Measurements from ENCODE around the gene CCR6.
"Not testable (repeated sequence)": the region's sequence is repeated elsewhere in the genome, so short reads cannot be mapped to it uniquely, and the experiment has no call there.

CCR6 gene

DNA sequence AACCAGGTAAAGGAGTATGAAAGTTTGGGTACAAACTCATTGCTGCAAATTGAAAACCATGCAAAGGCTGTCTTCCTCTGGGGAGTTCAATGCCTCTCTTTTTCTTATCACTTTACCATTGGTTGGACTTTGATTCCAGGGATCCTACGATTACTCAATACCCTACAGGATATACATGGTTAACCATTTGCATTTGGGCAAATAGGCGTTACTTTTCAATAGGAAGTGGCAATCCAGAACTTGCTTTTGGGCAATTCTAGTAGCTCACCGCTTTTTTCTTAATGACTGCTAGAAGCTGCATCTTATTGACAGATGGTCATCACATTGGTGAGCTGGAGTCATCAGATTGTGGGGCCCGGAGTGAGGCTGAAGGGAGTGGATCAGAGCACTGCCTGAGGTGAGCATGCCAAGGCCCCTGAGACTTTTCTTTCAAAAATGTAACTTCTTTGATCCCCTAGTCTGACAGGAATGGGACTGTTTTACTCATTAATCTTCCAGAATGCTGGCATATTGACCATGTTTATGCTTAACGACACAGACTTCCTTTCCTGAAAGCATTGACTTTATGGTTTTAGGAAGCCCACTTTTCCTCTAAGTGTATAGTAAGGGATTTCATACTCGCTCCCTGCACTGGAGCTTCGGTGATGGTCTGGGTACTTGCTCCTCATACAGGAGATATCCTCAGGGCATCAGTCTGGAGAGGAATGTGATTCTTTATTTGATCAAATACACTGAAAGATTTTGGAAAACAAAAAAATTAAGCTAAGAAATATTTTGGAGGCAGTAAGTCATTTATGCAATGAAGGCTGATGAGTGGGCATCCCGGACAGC is at the start of gene CCR6:
Gene CCR6 (plus strand): TSS at position 270 of the 831 bp plus-strand sequence. CDS start 13,039 bp downstream, outside the sequence.
- no peak for DNase-seq

DNA sequence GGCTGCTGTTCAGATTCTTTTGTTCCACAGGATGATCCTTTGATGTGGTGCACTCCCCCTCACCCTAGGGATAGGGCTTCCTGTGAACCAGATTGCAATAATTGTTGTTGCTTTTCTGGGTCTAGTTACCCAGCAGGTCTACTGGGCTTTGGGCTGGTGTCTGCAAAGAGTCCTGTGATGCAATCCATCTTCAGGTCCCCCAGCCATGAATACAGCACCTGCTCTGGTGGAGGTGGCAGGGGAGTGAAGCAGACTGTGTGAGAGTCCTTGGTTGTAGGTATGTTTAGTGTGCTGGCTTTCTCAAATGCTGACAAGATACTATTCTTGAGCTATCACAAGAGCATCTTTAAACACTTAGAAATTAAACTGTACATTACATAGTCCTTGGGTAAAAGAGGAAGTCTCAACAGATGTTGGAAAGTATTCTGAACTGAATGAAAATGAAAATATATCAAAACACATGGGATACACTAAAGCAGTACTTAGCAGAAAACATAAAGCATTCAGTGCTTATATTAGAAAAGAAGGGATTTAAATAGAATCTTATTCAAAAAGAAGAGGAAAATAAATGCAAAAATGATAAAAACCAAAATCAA is 49.1 kb upstream of the CCR6 start:
- DNase-seq: no peak

DNA sequence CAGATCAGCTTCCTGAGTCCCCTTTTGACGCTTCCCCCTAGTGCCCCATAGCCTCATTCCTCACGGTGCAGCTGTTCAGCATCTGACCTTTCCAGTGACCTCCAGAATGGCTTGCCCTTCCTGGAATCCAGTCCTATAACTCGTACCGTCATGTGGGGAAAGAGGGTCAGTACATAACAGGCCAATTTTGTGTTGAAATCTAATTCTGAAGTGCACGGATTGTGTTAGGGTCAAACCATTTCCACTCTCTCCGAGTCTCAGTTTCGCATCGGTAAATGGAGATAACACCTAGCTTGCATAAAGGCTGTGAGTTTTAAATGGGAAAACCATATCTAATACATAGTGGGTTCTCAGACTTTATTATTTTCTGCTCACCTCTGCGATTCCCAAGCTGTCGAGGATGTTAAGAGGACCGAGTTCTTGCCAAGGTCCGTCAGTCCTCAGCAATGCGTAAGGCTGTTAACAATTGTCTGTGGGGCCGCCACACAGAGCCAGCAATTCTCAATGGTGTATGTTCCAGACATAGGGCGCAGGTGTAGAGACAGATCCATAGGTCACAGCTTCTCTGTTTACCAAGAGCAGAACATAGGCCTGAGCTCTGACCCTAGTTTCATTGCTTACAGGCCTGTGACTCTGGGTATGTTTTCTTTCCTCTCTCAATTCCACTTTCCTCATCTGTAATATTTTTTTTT is 45.5 kb upstream of the CCR6 start:
- DNase-seq: no peak

DNA sequence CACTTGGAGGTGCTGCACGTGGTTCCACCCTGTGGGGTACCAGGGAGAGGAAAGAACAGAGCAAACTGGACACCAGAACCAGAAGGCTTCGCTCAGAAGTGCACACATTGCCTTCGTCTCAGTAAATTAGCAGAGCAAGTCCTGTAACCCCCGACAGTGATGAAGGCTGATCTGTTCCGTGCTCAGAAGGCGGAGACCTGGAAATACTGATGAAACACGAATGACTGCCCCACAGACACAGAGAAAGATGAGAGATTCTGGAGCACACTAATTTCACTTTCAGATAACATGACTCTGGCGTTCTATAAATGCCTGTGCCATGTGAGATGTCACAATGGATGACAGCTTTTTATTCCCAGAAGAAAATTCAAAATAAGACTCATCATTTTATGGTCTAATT is 44.2 kb upstream of the CCR6 start:
- DNase-seq: no peak

DNA sequence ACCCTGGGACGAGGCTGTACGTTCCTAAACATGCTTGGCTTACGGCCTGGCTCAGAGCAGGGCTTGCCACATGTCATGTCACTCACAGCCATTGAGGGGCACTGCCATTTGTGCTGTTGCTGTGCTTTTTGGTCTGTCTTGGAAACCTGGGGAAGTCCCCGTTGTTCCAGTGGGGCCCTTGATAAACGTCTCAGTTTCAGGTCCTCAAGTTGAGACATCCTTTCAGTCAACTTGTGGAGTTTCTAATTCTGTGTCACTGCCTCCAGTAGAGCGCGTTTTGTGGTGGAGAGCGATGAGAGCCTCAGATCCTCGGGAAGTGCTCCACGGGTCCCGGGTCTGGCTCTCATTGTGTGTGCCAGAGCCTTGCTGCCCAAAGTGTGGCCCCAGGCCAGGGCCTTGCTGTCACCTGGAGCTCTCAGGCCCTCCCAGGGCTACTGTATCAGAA is 43.0 kb upstream of the CCR6 start:
- peak; percentile 60 to 62 for DNase-seq

DNA sequence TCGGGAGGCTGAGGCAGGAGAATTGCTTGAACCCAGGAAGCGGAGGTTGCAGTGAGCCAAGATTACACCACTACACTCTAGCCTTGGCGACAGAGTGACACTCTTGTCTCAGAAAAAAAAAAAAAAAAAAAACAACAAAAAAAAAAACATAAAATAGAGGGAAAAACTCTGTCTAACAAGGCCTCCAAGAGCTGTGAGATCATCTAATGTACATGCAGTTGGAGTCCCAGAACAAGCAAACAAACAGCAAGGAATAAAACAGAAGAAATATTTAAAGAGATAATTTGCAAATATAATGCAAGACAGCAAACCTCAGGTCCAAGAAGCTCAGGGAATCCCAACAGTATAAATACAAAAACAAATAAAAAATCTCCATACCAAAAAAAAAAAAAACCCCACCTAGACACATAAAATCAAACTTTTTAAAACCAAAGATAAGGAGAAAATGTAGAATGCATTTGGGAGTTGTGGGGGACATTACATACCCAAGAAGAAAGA is 35.0 kb upstream of the CCR6 start:
- no peak for DNase-seq

DNA sequence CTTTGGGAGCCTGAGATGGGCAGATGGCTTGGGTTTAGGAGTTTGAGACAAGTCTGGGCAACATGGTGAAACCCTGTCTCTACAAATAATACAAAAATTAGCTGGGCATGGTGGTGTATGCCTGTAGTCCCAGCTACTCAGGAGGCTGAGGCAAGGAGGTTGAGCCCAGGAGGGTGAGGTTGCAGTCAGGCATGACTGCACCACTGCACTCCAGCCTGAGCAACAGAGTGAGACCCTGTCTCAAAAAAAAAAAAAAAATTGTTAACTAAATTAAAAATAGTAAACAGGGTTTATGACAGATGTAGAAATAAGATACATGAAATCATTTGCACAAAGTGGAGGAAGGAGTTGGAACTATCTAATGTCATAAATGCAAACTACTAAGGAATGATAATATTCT is 34.2 kb upstream of the CCR6 start:
- DNase-seq: not testable (repeated sequence)

DNA sequence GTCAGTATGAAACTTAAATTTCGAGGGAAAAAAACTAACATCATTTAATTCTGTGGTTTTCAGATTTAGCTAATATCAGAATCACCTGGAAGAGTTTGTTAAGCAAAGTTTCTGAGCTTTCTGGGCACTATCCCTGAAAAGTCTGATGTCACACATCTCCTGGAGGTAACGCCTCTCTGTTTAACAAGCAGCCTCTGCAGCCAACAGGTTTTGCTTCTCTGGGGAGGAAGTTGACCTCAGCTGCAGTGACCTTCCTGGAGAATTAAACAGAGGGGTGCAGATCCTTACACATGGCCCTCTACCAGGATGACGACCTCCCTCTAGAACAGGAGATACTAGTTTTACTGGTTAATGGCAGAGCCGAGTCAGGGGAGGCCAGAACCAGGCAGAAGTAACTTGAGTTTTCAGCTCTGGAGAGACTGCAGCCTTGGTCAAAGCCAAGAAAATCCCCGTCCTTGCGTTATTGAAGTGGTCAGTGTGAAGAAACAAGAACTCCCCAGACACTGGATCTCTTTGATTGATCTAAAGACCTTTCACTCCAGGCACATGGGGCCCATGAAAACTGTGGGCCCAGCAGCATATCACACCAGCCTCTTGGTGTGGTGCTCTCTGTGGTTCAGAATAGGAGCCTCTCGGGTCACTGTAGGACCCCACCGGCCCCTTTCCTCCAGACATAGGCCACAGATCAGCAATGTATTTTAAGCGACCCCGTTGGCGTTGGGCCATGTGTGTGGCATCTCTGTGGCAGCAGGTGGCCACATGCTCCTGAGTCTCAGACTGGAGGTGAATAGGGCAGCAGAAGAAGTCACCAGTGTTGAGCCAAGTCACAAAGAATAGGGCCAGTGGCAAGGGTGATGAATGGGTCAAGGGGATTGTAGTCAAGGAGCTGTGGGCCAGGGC is 33.4 kb upstream of the CCR6 start:
- DNase-seq: no peak

DNA sequence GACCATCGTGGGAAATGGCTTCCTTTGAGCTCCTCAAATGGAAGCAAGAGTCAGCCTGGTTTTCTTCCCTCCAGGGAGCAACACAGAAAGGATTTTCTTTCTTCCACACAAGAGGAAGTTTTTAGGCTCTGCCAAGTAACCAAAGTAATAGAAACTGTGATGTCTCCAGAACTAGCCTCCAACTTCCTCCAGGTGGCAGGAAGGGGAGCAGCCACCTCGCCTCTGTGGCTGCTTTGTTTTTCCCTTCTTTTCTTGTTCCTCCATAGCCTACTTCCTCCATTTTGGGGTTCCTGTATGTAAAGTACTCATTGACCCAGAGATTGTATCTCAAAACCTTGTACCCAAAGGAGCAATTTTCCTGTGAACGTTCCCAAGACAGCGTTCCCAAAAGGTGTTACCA is 32.7 kb upstream of the CCR6 start:
- DNase-seq: no peak

DNA sequence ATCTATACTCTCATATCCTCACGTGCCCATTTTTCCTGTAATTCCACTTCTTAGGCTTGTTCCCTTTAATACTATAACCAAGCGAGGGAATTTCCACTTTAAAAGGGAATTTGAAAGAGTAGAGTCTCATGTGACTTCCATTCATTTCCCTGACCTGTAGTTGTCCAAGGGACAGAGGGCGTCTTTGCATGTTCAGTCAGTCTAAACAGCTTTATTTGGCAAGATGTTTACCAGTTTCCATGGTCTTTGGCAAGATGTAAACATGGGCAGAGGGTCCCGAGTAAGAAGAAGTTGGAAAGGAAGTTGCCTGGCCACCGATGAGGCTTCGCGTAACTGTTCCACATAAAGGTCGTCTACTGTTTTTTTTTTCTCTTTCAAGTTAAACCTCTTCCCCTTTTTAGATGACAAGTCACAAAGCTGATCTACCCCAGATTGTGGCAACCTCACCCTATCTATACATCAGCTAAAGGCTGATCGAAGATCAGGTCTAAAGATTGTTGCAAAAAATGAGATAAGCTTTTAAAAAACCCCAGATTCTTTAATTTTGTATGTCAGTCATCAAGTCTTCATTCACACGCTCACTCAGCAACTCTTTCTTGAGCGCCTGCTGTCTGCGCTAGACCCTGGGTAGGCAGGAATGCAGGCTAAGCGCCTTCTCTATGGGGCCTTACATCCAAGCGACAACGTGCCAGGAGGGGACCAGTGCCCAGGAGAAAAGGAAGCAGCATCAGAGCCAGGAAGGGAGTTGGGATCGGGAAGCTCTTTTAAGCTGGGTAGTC is 31.7 kb upstream of the CCR6 start:
- no peak for DNase-seq

DNA sequence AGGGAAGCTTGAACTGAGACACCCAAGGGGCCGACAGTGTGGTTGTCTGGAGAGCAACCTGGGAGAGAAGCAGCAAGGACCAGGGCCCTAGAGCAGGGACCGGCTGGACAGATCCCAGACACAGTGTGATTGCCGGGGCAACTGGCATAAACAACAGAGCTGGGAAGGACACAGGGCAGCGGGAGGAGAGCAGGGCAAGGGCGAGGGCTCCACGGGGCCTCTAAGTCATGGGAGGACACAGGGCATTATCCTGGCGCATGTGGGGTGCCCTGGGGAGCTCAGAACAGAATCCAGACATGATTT is 31.1 kb upstream of the CCR6 start:
- DNase-seq: no peak

DNA sequence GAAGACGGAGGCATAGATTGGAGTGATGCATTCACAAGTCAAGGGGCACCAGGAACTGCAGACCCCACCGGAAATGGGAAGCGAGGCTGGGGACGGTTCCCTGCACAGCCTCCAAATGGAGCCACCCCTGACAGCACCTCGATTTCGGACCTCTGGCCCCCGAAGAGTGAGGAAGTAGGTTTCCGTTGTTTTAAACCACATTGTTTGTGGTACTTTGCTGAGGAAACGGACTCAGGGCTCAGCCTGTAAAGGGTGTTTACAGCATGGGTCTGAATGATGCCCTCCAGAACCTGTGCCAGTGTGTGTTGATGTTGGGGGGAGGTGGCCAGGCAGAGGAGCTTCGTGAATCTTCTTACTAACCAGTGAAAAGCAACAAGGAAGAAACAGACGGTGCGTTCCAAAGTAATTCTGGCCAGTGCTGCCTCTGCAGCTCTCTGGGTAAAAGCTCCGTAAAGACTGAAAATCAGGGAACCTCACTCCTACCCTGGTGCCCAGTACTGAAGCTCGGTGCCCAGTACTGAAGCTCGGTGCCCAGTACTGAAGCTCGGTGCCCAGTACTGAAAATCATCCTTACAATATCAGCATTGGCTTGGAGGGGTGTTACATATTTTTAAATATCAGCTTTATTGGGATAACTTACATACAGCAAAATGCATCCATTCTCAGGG is 30.1 kb upstream of the CCR6 start:
- DNase-seq: no peak

DNA sequence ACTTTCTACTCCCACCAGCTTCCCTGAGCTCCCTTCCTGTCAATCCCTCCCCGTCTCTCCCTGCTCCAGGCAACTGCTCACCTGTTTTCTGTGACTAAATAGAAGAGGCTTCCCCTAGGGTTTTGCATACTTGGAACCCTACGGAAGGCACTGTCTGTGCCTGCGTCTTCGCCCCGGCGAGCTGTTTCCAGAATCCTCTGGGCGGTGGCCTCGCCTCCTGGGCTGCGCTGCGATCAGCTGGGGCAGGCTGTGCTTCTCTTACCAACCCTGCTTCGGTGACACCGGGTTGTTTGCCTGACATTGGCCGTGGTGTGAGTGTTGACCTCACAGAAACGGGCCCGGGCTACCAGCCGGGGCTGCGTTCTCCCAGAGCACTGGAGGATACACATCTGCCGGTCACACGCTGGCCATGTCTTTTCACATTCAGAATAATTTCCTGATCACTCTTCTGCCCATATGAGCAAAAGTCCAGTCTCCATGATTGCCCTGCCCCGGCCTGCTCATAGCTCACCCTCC is 29.4 kb upstream of the CCR6 start:
- DNase-seq: no peak

DNA sequence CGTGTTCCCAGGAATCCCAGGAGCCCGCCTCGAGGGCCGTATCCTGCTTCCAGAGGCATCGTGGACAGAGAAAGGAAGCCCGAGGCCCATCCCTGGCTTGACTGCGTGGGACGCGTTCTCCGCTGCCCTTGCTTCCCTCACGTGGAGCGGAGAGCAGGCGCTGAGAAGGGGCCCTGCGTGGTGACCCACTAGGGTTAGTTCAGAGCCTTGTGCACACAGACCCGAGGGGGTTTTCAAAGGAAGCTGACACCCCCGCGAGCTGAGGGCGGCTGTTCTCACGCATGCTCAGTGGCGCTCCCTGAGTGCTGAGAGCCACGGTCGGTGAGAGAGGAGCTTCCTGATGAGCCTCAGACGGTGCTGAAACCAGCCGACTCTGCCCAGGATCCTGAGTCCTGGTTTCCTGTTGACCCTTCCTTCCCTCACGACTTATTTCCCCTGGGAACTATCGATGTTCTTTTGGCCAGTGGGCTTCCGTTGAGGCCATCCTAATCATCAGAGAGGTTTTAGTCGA is 28.9 kb upstream of the CCR6 start:
- peak; percentile 75 to 82 for DNase-seq

DNA sequence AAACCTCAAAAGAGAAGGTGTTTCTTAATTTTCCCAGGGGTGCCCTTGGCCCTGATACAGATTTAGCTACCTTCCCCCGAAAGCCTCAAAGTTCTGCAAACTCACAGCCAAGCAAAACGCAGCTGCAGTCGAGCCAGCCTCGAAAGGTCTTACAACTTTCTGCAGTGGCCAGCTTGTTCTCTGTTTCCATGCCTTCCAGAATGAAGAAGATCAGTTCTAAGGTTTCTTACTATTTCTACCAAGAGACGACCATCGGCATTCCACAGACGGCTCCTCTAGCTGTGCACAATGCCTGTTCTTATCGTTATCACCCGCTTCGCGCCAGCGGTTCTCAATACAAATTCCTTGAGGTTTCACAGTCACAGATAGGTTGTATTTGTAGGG is 28.5 kb upstream of the CCR6 start:
- no peak for DNase-seq

DNA sequence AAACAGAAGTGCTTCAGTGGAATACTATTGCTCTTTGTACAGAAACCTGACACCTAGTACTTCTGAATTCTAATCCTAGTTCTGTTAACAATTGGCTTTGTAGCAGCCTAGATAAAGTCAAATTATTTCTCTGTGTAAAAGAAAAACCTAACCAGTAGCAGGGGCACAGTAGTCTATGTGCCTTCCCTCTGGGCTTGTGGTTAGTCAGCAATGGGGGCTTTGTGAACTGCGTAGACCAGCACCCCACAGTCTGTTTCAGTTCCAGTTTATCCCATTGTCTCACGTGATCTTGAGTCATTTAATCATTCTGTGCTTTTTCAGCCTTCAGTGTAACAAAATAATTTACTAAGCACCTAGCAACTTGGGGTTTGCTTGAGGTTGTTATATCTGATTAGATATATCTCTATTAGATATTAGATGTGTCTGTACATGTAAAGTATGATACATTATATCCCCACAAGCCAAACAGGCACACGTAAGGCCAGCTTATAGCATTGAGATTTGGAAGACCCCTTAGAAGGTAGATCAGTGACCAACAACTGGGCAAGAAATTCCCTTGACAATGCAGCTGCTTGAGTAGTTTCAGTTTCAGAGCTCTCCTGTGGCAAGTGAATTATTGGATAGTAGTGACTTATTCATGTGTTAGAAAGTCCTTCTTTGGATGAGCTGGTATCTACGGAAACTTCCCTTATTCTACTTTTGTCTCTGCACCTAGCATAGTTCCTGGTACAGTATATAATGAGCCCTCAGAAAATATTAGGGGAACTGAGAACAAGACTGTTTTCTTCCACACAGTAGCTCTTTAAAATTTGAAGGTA is 27.9 kb upstream of the CCR6 start:
- DNase-seq: no peak

DNA sequence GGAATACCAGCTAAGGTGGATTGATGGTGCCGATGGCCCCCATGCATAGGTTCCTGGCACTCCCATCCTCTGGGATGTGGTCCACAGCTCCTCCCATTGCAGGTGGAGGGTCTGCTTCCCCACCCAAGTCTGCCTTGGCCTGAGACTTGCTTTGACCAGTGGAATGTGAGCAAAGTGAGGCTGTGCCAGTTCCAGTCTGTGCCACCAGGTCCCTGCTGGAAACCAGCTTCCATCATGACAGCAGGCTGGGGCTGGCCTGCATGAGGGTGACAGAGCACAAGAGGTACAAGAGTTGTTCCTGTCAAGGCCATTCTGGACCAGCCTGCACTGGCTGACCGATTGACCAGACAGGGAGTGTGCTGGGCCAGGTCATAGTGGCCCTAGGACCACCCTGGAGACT is 27.0 kb upstream of the CCR6 start:
- no peak for DNase-seq

DNA sequence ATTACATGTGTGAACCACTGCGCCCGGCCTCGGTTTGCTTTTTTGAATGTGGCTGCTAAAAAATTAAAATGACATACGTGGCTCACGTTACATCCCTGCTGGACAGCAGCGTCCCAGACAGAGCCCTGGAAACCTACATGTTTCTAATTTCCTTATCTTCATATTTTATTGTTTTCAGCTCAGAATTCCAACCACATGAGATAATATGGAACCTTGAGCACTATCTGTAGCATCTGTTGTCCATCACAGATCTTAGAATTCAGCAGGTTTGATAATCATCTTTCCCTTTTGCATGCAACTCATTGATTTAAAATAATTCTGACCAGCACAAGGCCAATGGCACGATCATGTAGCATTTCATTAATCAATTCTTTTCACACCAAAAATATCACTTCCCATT is 25.9 kb upstream of the CCR6 start:
- DNase-seq: no peak

DNA sequence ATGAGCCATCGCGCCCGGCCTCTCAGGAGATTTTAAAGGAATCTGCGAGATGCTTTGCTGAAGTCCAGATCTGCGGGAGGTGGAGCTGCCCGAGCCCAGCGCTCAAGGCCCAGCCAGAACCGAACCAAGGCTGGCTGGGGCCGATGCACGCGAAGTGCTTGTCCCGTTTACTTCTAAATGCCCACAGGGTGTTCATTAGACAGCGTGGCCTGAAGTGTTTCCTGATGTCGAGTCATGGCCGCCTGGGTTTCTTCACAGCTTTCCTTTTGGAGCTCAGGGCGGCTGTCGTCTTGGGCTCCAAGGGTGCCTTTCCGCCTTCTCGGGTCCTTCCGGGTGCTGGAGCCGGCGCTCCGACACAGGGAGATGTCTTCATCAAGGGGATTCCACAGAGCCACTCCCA is 25.1 kb upstream of the CCR6 start:
- no peak for DNase-seq

DNA sequence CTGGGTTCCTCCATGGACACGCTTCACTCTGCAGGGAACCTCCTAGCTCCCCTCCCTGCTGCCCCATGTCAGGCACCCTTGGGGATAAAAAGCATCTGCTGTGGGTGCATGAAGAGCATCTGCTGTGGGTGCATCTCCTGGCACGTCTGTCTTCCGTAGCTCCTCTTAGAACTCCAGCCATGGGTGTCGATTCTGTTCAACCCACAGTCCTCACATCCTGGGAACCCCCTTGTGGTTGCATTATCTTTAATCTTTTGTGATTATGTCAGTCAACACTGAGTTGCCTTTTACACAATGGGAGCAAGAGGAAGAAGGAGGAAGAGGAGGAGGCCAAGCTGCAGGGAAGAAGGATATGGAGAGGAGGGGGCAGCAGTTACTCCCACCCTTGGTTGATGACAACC is 24.1 kb upstream of the CCR6 start:
- DNase-seq: no peak
